ENCODE data around the gene FKTN.

Gene FKTN

GRCh38 chr9:105636331-105636730 is 78.4 kb downstream of the FKTN start:
- no peak for TF ChIP-seq CTCF (IDR thresholded peaks at IDR 0.05; ENCODE audit: extremely low read depth, insufficient read depth, missing control alignments)
- no peak for DNase-seq (ENCODE audit: low spot score)
- in situ Hi-C loops (cut with MboI; ENCODE audit: low pct_unique_long_range_greater_than_20kb, low sequenced_read_pairs, unreplicated experiment) = no loop called here

- in situ Hi-C loops (cut with MboI; ENCODE audit: low pct_unique_long_range_greater_than_20kb, low sequenced_read_pairs, unreplicated experiment) = no loop called here
- DNase-seq (ENCODE audit: low spot score) = no peak
- peak; percentile 53 for TF ChIP-seq CTCF (IDR thresholded peaks at IDR 0.05; ENCODE audit: extremely low read depth, insufficient read depth, missing control alignments)
Observed at GRCh38 chr9:105637787-105638395, 80.0 kb downstream of the FKTN start.

GRCh38 chr9:105639936-105640335 is 82.0 kb downstream of the FKTN start:
- TF ChIP-seq CTCF (IDR thresholded peaks at IDR 0.05; ENCODE audit: extremely low read depth, insufficient read depth, missing control alignments) = no peak
- no peak for DNase-seq (ENCODE audit: low spot score)
- in situ Hi-C loops (cut with MboI; ENCODE audit: low pct_unique_long_range_greater_than_20kb, low sequenced_read_pairs, unreplicated experiment) = no loop called here

GRCh38 chr9:105643795-105644194 is 85.9 kb downstream of the FKTN start:
- no peak for DNase-seq (ENCODE audit: low spot score)
- in situ Hi-C loops (cut with MboI; ENCODE audit: low pct_unique_long_range_greater_than_20kb, low sequenced_read_pairs, unreplicated experiment) = no loop called here
- TF ChIP-seq CTCF (IDR thresholded peaks at IDR 0.05; ENCODE audit: extremely low read depth, insufficient read depth, missing control alignments) = no peak

GRCh38 chr9:105646879-105647594 is 89.1 kb downstream of the FKTN start:
- no peak for DNase-seq (ENCODE audit: low spot score)
- in situ Hi-C loops (cut with MboI; ENCODE audit: low pct_unique_long_range_greater_than_20kb, low sequenced_read_pairs, unreplicated experiment) = no loop called here
- TF ChIP-seq CTCF (IDR thresholded peaks at IDR 0.05; ENCODE audit: extremely low read depth, insufficient read depth, missing control alignments) = no peak

GRCh38 chr9:105647595-105648349 is 89.8 kb downstream of the FKTN start:
- no peak for DNase-seq (ENCODE audit: low spot score)
- in situ Hi-C loops (cut with MboI; ENCODE audit: low pct_unique_long_range_greater_than_20kb, low sequenced_read_pairs, unreplicated experiment) = no loop called here
- TF ChIP-seq CTCF (IDR thresholded peaks at IDR 0.05; ENCODE audit: extremely low read depth, insufficient read depth, missing control alignments) = no peak

Data from GM13977 (cell line).